IgD-negative memory B cell (primary cell): ENCODE results near the gene PRR7. TPM values are rescaled to one million over a fixed set of nuclear protein-coding genes. Genes with fewer than 3 reads are reported as not detected.
"Not testable (repeated sequence)": the region's sequence is repeated elsewhere in the genome, so short reads cannot be mapped to it uniquely, and the experiment has no call there.

ENCODE experiments used
- H3K27ac Mint-ChIP-seq, 3 donors: one replicate each; pipeline ENCODE4 v1.8.0; 2020 to 2022; ENCODE audit warnings: mild to moderate bottlenecking in 3 of 3, mixed read lengths in 3 of 3, moderate library complexity in 1 of 3
- H3K27me3 Mint-ChIP-seq: one replicate; pipeline ENCODE4 v1.8.0; 2021; ENCODE audit warnings: mixed read lengths
- H3K36me3 Mint-ChIP-seq: one replicate; pipeline ENCODE4 v1.8.0; 2020; ENCODE audit warnings: mild to moderate bottlenecking, mixed read lengths
- H3K4me1 Mint-ChIP-seq, 3 donors: one replicate each; pipeline ENCODE4 v1.8.0; 2020 to 2022; ENCODE audit warnings: mixed read lengths in 3 of 3, mild to moderate bottlenecking in 1 of 3
- H3K4me3 Mint-ChIP-seq, 4 donors: one replicate each; pipeline ENCODE4 v1.8.0; 2020 to 2022; ENCODE audit warnings: mild to moderate bottlenecking in 4 of 4, mixed read lengths in 4 of 4, moderate library complexity in 3 of 4
- H3K9me3 Mint-ChIP-seq, 3 donors: one replicate each; pipeline ENCODE4 v1.8.0; 2020 to 2021; ENCODE audit warnings: mixed read lengths in 3 of 3, mild to moderate bottlenecking in 1 of 3
- polyA plus RNA-seq: library from polyadenylated mRNA; unstranded; fragments of 300-500 nt; fragmentation: Illumina TruSeq; gene quantifications from one replicate; pipeline ENCODE4 v1.2.3, GENCODE V29; 2021

Gene PRR7
- polyA plus RNA-seq, 1 donor from 2014 or later = 23.1 TPM

DNA sequence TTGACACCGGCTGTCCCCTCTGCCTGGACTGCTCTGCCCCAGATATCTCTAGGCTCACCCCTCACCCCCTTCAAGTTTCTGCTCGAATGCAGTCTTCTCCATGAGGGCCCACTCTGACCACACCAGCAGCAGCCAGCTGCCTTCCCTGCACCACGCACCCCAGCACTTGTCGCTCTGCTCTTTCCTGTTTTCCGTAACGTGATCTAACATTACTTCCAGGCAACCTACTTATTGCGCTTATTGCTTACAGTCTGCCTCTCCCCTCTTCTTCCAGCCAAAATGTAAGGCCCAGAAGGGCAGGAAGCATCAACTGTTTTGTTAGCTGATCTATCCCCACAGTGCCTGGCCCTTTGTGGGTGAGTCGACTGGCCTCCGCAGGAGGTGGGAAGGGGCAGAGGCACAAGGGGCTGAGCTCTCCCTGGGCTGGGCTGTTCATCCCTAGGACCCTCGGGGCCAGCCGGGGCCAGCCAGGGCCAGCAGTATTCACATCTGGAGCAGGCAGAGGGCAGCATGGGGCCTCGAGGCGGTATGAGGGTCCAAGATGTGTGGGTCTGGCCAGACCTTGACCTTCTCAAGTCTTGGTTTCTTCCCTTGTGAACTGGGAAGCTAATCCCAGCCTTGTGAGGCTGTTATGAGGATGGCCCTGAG, 38.4 kb downstream of the PRR7 start:
- no peak overlapping the region for H3K27ac Mint-ChIP-seq
- H3K4me3 Mint-ChIP-seq = no peak overlapping the region
- H3K9me3 Mint-ChIP-seq = no peaks in the 10 kb centered on the region

DNA sequence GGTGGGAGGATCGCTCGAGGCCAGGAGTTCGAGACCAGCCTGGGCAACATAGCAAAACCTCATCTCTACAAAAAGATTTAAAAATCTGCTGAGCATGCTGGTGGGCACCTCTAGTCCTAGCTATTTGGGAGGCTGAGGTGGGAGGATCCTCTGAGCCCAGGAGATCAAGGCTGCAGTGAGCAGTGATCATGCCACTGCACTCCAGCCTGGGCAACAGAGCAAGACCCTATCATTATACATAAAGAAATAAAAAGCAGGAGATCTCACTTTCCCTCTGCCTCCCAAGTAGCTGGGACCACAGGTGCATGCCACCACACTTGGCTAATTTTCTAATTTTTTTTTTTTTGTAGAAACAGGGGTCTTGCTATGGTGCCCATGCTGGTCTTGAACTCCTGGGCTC, 39.1 kb downstream of the PRR7 start:
- not testable (repeated sequence) for H3K36me3 Mint-ChIP-seq, H3K4me1 Mint-ChIP-seq, H3K9me3 Mint-ChIP-seq, H3K27ac Mint-ChIP-seq, H3K27me3 Mint-ChIP-seq, H3K4me3 Mint-ChIP-seq

More for the DNA sequence above, 38.4 kb downstream of the PRR7 start:
- H3K27me3 Mint-ChIP-seq = no peaks in the 10 kb centered on the region
- peaks cover under 1 to 2% (median 1%) of the 10 kb centered on the region in 3 donors for H3K4me1 Mint-ChIP-seq
- no peaks in the 10 kb centered on the region for H3K36me3 Mint-ChIP-seq

DNA sequence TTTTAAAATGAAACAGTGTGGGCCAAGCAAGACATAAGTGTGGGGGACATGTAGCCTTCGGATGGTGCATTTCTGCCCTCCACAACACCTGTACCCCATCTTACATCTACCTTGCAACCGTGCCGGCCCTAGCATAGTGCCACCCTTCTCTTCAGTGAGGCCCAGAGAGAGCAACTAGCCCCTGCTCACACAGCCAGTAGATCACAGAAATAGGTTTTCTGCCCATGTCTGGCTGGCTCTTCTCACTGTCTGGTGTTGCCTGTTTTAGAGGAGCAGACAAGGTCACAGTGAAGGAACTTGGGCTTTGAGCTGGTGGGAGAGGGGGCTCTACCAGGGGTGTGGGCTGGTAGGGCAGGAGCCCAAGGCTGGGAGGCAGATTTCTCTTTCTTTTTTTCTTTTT, 39.6 kb downstream of the PRR7 start:
- no peak overlapping the region for H3K4me3 Mint-ChIP-seq
- no peaks in the 10 kb centered on the region for H3K36me3 Mint-ChIP-seq
- no peaks in the 10 kb centered on the region for H3K9me3 Mint-ChIP-seq
- H3K27me3 Mint-ChIP-seq = no peaks in the 10 kb centered on the region
- H3K4me1 Mint-ChIP-seq = peaks cover 0 to 7% (median 2%) of the 10 kb centered on the region in 3 donors
- no peak overlapping the region for H3K27ac Mint-ChIP-seq

DNA sequence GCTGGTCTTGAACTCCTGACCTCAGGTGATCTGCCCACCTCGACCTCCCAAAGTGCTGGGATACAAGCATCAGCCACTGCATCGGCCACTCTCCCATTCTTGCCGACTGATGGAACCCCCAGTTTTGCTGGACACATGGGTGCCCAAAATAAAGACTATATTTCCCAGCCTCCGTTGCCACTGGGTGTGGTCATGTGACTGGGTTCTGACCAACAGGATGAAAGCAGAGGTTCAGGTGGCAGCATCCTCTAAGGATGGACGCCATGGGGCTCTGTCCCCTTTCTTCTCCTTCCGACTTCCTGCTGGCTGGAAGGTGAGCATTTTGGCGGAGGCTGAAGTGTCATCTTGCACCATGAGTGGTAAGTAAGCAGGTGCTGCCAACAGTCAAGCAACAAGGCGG, 40.5 kb downstream of the PRR7 start:
- H3K27me3 Mint-ChIP-seq = no peaks in the 10 kb centered on the region
- H3K36me3 Mint-ChIP-seq = no peaks in the 10 kb centered on the region
- H3K9me3 Mint-ChIP-seq = no peaks in the 10 kb centered on the region
- H3K27ac Mint-ChIP-seq = no peak overlapping the region
- no peak overlapping the region for H3K4me3 Mint-ChIP-seq
- H3K4me1 Mint-ChIP-seq = peaks cover 0 to 7% (median 2%) of the 10 kb centered on the region in 3 donors

- H3K36me3 Mint-ChIP-seq = peaks cover 4% of the 10 kb centered on the region
- H3K27me3 Mint-ChIP-seq = no peaks in the 10 kb centered on the region
- H3K9me3 Mint-ChIP-seq = no peaks in the 10 kb centered on the region
- no peak overlapping the region for H3K27ac Mint-ChIP-seq
- peaks cover 0 to 11% (median 5%) of the 10 kb centered on the region in 3 donors for H3K4me1 Mint-ChIP-seq
- no peak overlapping the region for H3K4me3 Mint-ChIP-seq
These were observed 41.4 kb downstream of the PRR7 start for GRCh38 chr5:177487975-177488374.

DNA sequence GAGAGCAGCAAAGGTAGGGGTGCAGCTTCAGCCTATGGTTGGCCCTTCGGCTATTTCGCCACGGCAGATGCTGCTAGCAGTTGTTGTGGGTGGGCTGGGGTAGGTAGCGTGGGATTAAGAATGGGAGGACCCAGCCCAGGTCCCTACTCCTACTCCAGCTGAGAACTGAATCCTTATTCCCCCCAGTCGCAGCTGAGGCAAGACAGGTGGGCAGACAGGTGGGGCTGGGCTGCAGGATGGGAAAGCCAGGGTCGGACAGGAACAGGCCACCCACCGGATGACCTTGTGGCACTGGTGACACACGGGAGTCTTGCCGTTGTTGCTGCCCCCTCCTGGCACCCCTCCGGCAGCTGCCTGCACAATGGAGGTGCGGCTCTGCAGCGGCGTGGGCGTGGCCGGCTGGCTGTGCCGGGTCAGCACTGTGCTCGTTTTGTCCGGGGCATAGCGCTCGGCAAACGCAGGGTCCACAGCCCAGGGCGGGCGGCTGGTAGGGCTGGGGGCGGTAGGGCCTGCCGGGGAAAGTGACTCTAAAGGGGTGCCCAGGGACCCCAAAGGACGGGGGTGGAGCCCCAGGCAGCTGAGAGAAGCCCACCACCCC, 42.6 kb downstream of the PRR7 start:
- H3K9me3 Mint-ChIP-seq = no peaks in the 10 kb centered on the region
- no peaks in the 10 kb centered on the region for H3K27me3 Mint-ChIP-seq
- H3K36me3 Mint-ChIP-seq = peaks cover 4% of the 10 kb centered on the region
- H3K4me1 Mint-ChIP-seq = peaks cover 4 to 17% (median 12%) of the 10 kb centered on the region in 3 donors
- H3K4me3 Mint-ChIP-seq = peak overlapping the region in 1 of 4 donors; percentile 9
- H3K27ac Mint-ChIP-seq = no peak overlapping the region

- Mint-ChIP-seq H3K36me3 (peaks cover 4% of the 10 kb centered on the region), H3K27me3 (no peaks in the 10 kb centered on the region), H3K4me1 (peaks cover 5 to 21% (median 12%) of the 10 kb centered on the region in 3 donors), H3K4me3 (peak overlapping the region in 1 of 4 donors; percentile 26), H3K27ac (peak overlapping the region in 1 of 3 donors; percentile 71), H3K9me3 (no peaks in the 10 kb centered on the region)
These were observed 43.8 kb downstream of the PRR7 start for GRCh38 chr5:177490311-177490991.

DNA sequence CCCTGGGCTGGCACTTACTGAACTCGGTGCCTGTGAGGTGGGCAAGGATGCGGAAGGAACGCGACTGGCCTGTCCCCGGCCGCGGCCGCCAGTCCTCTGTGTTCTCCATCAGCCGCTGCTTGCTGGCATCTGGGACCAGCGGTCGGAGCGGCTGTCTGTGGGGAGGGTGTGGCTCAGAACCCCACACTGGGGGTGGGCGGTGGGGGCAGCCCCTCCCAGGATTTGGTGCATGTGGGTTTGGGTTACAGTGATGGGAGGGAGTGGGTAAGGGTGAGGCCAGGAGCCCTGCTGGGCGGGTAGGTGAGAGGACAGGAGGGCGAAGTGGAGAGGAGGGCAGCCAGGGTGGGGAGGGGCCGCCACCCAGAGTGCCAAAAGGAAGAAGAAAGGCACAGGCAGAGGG, 44.4 kb downstream of the PRR7 start:
- H3K4me1 Mint-ChIP-seq = peaks cover 5 to 25% (median 12%) of the 10 kb centered on the region in 3 donors
- no peaks in the 10 kb centered on the region for H3K9me3 Mint-ChIP-seq
- H3K36me3 Mint-ChIP-seq = peaks cover 4% of the 10 kb centered on the region
- H3K4me3 Mint-ChIP-seq = no peak overlapping the region
- no peaks in the 10 kb centered on the region for H3K27me3 Mint-ChIP-seq
- H3K27ac Mint-ChIP-seq = peak overlapping the region in 2 of 3 donors; percentile 39 to 71

GRCh38 chr5:177491429-177491945, 44.9 kb downstream of the PRR7 start:
- Mint-ChIP-seq H3K36me3 (peaks cover 4% of the 10 kb centered on the region), H3K27ac (peak overlapping the region in 1 of 3 donors; percentile 39), H3K27me3 (no peaks in the 10 kb centered on the region), H3K4me3 (no peak overlapping the region), H3K9me3 (no peaks in the 10 kb centered on the region), H3K4me1 (peaks cover 5 to 28% (median 12%) of the 10 kb centered on the region in 3 donors)

- Mint-ChIP-seq H3K4me3 (no peak overlapping the region), H3K27me3 (no peaks in the 10 kb centered on the region), H3K36me3 (peaks cover 4% of the 10 kb centered on the region), H3K9me3 (no peaks in the 10 kb centered on the region), H3K4me1 (peaks cover 5 to 28% (median 12%) of the 10 kb centered on the region in 3 donors), H3K27ac (no peak overlapping the region)
These were observed 45.6 kb downstream of the PRR7 start for GRCh38 chr5:177491983-177492746.

DNA sequence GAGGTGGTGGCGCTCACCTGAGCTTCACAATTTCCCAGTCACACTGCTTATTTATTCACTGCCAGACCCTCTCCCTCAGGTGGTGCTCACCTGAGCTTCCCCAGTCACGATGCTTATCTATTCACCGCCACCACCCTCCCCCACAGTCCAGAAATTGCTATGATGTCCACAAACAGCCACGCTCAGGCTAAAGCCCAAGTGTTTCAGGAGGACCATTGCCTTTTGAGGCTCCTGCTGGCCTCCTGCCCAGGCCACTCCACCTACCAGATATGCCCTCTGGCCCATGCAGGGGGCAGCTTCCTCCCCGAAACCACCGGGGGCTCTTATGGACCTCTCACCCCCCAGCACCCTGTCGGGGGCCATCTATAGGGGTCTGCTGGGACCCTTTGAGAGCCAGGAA, 46.2 kb downstream of the PRR7 start:
- Mint-ChIP-seq H3K9me3 (no peaks in the 10 kb centered on the region), H3K27ac (peak overlapping the region in 1 of 3 donors; percentile 65), H3K4me3 (peak overlapping the region in 1 of 4 donors; percentile 27), H3K36me3 (peaks cover 4% of the 10 kb centered on the region), H3K27me3 (no peaks in the 10 kb centered on the region), H3K4me1 (peaks cover 5 to 28% (median 13%) of the 10 kb centered on the region in 3 donors)

DNA sequence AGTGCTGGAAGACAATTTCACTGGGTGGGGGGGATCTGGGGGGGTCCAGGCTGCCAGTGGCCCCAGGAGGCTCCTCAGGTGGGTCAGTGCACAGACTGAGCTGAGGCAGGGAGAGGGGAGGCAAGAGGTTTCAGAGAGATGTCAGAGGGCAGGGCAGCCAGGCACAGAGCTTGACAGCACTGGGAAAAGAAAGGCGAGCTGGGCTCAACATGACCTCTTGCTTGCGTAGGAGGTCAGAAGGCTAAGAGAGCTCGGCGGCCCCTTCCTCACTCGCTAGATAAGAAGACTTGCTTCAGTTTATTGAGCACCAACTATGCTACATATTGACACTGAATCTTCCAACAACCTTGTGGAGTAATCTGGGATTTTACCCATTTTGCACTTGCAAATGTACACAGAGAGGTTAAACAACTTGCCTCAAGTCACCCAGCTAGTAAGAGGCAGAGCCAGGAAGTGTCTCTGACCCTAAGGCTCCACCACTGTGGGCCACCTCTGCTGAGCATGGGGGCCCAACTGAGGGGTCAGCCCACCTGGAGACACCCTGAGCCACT, 47.3 kb downstream of the PRR7 start:
- H3K9me3 Mint-ChIP-seq = no peaks in the 10 kb centered on the region
- peak overlapping the region in 2 of 3 donors; percentile 67 to 94 for H3K27ac Mint-ChIP-seq
- peaks cover 4% of the 10 kb centered on the region for H3K36me3 Mint-ChIP-seq
- peak overlapping the region in 3 of 4 donors; percentile 24 to 63 (median 55) for H3K4me3 Mint-ChIP-seq
- peaks cover 5 to 33% (median 20%) of the 10 kb centered on the region in 3 donors for H3K4me1 Mint-ChIP-seq
- H3K27me3 Mint-ChIP-seq = peaks cover 3% of the 10 kb centered on the region

DNA sequence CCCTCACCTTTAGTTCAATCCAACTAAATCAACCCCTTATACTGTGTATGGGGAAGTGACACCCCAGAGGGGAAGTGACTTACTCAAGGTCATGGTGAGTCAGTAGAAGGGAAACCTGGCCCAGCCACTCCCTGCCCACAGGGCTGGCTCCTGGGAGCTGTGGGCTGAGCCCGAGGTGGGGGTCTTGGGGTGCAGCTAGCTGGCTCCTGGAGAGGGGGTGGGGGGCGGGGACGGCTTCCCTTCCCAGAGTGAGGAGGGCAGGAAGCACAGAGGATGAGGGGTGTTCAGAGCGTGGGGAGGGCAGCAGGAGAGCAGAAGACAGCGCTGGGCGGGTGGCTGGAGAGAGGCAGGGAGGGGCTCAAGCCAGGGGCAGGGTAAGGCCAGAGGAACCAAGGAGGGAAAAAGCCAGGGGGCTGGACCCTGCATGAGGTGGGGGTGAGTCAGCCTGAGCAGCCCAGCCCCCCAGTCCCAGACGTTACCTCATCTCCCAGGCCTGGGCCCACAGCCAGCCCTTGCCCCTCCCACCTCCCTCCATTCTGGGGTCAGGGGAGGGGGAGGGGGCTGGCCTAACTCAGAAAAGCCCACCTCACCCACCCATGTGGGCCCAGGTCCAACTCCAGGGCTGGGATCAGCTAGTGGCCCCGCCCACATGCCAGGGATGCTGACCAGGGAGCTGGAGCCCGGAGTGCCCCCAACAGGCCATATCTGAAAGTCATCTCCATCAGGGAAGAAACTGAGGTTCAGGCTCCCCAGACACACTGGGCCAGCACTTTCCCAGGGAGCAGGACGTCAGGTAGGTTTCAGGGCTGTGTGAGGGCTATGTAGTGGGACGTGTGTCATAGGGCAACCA, 48.0 kb downstream of the PRR7 start:
- Mint-ChIP-seq H3K4me1 (peaks cover 5 to 34% (median 20%) of the 10 kb centered on the region in 3 donors), H3K36me3 (peaks cover 4% of the 10 kb centered on the region), H3K4me3 (peak overlapping the region in 3 of 4 donors; percentile 24 to 63 (median 55)), H3K9me3 (no peaks in the 10 kb centered on the region), H3K27ac (peak overlapping the region in 2 of 3 donors; percentile 67 to 94), H3K27me3 (peaks cover 3% of the 10 kb centered on the region)
